Mesothelial cell of epicardium (in vitro differentiated cells): ENCODE measurements around the gene EME1. TPM values are rescaled to one million over a fixed set of nuclear protein-coding genes. Genes with fewer than 3 reads are reported as not detected.

ENCODE experiments used
- DNase-seq, 2 experiments: peaks; one replicate each; pipeline ENCODE4 v3.0.0; 2021; ENCODE audit warnings: low spot score in 2 of 2; ENCODE audit not compliant: unreplicated experiment in 2 of 2
- H3K27ac Mint-ChIP-seq: 2 replicates; pipeline ENCODE4 v1.8.0; 2021; ENCODE audit warnings: mixed read lengths
- H3K27me3 Mint-ChIP-seq: 2 replicates; pipeline ENCODE4 v1.8.0; 2021; ENCODE audit warnings: low read depth, mixed read lengths
- H3K36me3 Mint-ChIP-seq: 2 replicates; pipeline ENCODE4 v1.8.0; 2021; ENCODE audit warnings: mixed read lengths
- H3K4me1 Mint-ChIP-seq: 2 replicates; pipeline ENCODE4 v1.8.0; 2021; ENCODE audit warnings: mixed read lengths
- H3K4me3 Mint-ChIP-seq: 2 replicates; pipeline ENCODE4 v1.8.0; 2021; ENCODE audit warnings: mild to moderate bottlenecking, moderate library complexity, mixed read lengths
- H3K9me3 Mint-ChIP-seq: 2 replicates; pipeline ENCODE4 v1.8.0; 2021; ENCODE audit warnings: mixed read lengths
- CTCF ChIP-seq: fragments of 200-600 bp; sonication (generic); IDR thresholded peaks from one replicate; pipeline ENCODE4 v1.5.0; 2021; ENCODE audit warnings: antibody characterized with exemption; ENCODE audit not compliant: unreplicated experiment
- total RNA-seq: library from RNA; stranded (reverse); gene quantifications from 3 replicates; pipeline ENCODE4 v1.2.1, GENCODE V29; 2021

EME1 gene
- total RNA-seq, 1 donor from 2014 or later = 11.6 TPM

- TF ChIP-seq CTCF = no peak
Observed at GRCh38 chr17:50379351-50380132, 6.5 kb downstream of the EME1 start.

GRCh38 chr17:50380369-50381259, 7.6 kb downstream of the EME1 start:
- no peak overlapping the region for H3K4me3 Mint-ChIP-seq
- peaks cover 31% of the 10 kb centered on the region for H3K36me3 Mint-ChIP-seq
- H3K27me3 Mint-ChIP-seq = no peaks in the 10 kb centered on the region
- TF ChIP-seq CTCF = no peak
- H3K9me3 Mint-ChIP-seq = no peaks in the 10 kb centered on the region
- H3K4me1 Mint-ChIP-seq = no peaks in the 10 kb centered on the region
- no peak for DNase-seq
- H3K27ac Mint-ChIP-seq = no peak overlapping the region

More at GRCh38 chr17:50379351-50380132, 6.5 kb downstream of the EME1 start:
- Mint-ChIP-seq H3K27ac (no peak overlapping the region), H3K27me3 (no peaks in the 10 kb centered on the region), H3K4me3 (no peak overlapping the region), H3K9me3 (no peaks in the 10 kb centered on the region), H3K4me1 (no peaks in the 10 kb centered on the region), H3K36me3 (peaks cover 20% of the 10 kb centered on the region)
- no peak for DNase-seq

DNA sequence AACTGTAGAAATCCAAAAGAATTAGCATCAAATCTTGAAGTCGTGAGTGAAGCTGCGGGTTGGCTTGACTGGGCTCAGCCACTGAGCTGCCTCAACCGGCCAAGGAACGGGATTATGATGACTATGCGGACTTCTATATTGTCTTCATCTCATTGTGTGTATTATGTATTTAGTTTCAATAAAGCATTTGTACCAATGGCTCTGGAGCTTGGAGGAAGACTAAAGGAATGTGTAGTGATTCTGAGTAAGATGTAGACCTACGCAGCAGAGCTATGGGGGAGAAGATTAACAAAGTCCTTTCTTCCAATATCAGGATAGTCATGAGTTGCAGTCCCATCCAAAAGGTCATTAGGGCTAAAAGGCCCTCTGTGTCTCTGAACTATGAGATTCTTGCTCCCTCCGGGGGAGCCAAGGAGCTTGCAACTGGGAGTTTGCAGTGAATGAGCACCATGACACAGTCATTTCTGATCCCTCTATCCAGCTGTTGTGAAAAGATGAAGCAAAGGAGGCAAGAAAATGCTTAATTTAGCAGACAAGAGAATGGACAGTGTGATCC, 8.3 kb downstream of the EME1 start:
- Mint-ChIP-seq H3K27me3 (no peaks in the 10 kb centered on the region), H3K4me3 (no peak overlapping the region), H3K36me3 (peaks cover 31% of the 10 kb centered on the region), H3K9me3 (no peaks in the 10 kb centered on the region), H3K27ac (no peak overlapping the region), H3K4me1 (no peaks in the 10 kb centered on the region)
- no peak for DNase-seq
- no peak for TF ChIP-seq CTCF

DNA sequence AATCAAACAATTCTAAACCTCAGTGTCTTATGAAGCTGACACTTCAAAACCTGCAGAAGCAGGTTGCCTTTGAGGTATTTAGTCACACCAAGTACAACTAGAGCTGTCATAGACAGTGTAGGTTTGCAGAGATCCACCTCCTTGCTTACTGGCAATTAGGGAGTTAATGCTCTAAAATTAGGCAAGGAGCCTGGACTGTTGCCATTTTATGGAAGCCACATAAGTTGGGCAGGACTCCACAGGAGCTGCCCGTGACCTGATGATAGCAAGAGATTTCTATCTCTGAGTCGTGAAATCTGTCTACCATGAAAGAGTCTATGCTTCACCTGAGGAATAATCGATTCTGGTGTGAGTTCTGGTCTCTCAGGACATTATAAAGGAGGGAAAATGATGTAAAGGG, 8.9 kb downstream of the EME1 start:
- DNase-seq = no peak
- no peak for TF ChIP-seq CTCF
- Mint-ChIP-seq H3K27me3 (no peaks in the 10 kb centered on the region), H3K4me1 (no peaks in the 10 kb centered on the region), H3K27ac (no peak overlapping the region), H3K9me3 (no peaks in the 10 kb centered on the region), H3K36me3 (peaks cover 37% of the 10 kb centered on the region), H3K4me3 (no peak overlapping the region)

DNA sequence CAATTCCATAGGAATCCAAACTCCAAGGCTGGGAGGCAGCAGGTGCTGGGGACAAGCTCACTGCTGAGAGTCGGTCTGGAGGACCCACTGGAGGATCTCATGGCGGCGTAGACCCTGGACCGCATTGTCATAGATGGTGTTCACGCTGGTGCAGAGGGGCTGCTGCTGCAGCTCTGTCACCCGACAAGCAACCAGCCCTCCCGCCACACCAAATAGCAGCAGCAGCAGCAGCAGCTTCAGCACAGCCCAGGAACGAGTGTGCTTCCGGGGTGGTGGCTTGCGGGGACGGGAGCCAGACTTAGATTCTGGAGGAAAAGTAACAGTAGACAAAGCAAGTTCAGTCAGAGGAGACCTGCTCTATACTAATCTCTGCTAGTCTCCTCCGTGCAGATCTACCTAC, 9.9 kb downstream of the EME1 start:
- peaks cover 46% of the 10 kb centered on the region for H3K36me3 Mint-ChIP-seq
- no peaks in the 10 kb centered on the region for H3K4me1 Mint-ChIP-seq
- no peaks in the 10 kb centered on the region for H3K9me3 Mint-ChIP-seq
- H3K27me3 Mint-ChIP-seq = no peaks in the 10 kb centered on the region
- H3K4me3 Mint-ChIP-seq = no peak overlapping the region
- no peak overlapping the region for H3K27ac Mint-ChIP-seq
- no peak for DNase-seq
- TF ChIP-seq CTCF = no peak
